Stimulated activated CD8-positive, alpha-beta memory T cell treated with anti-CD3 and anti-CD28 coated beads, Interleukin-12 subunit alpha, Interleukin-12 subunit beta, amount 100 ng/mL, for 4 hours (primary cell): ENCODE results near the gene ITGAE.

Source experiments
- DNase-seq: peaks from one replicate; pipeline ENCODE4 v3.0.0-alpha.2; 2020; ENCODE audit warnings: low read depth

The ITGAE gene

DNA sequence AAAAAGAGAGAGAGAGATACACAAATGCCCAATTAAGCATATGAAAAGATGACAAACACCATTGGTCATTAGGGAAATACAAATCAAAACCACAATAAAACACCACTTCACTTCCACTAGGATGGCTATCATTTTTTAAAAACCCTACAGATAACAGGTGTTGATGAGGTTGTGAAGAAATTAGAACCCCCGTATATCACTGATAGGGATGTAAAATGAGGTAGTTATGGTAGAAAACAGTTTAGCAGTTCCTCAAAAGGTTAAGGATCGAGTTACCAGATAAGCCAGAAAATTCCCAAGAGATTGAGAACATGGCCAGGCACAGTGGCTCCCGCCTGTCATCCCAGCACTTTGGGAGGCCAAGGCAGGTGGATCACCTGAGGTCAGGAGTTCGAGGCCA is 107.8 kb downstream of the ITGAE start:
- no peak for DNase-seq

- DNase-seq: no peak
Observed at GRCh38 chr17:3692346-3692745, 108.6 kb downstream of the ITGAE start.

- DNase-seq: no peak
Observed at GRCh38 chr17:3691617-3692067, 109.3 kb downstream of the ITGAE start.

GRCh38 chr17:3690094-3690715 is 110.8 kb downstream of the ITGAE start:
- no peak for DNase-seq

- DNase-seq: no peak
Observed at GRCh38 chr17:3689262-3690093, 111.5 kb downstream of the ITGAE start.

DNA sequence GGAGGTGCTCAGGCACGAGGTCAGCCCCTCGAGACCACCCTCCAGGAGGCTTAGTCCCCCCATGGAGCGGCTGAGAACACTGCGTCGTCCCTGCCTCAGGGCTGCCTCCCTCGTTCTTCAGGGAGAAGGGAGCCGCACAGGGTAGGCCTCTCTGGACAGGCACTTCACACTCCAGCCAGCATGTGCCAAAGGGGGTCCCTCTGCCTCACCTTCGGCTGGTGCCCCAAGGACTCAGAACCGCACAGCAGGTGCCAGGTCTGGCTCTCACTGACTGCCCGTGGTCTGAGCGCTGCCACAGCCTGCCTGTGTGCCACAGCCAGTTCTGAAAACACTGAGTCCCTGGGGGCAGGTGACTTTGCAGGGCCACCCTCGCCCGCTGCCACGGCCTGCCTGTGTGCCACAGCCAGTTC is 112.1 kb downstream of the ITGAE start:
- no peak for DNase-seq

- no peak for DNase-seq
Observed at GRCh38 chr17:3688027-3688553, 112.9 kb downstream of the ITGAE start.

DNA sequence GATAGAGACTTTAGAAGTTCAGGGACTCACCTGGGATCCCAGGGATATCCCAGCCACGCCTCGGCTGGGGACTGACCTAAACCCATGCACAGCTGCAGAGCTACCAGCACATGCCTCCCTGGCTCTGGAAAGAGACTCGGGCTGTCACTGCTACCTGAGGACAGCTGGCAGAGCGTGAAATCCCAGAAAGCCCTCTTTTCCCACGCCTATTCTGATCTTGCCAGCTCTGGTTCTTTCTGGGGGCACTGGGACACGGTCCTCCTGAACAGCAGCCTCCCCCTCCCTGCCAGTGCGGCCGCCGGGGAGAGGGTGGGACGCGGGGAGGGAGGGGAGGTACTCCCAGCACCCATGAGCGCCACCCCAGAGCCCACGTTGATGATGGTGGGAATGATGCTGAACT is 115.8 kb downstream of the ITGAE start:
- no peak for DNase-seq

DNA sequence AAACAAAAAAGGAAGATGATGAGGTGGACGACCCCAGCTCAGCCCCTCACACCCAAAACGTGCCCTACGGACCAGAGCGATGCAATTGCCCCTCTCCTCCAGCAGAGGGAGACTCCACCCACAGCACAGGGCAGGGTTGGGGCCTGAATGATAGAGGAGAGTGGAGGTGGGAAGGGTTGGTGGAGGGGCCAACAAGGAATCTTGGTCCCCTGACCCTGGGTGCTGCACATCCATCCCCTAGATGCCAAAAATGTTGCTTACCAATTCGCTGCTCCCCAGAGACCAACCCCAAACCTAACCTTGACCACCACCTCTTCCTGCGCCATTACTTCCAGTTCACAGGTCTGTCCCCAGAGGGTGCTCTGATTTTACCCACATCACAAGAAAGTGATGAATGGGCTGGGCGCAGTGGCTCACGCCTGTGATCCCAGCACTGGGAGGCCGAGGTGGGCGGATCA is 117.9 kb downstream of the ITGAE start:
- DNase-seq: peak; percentile 36

GRCh38 chr17:3682033-3682432 is 119.0 kb downstream of the ITGAE start:
- no peak for DNase-seq

DNA sequence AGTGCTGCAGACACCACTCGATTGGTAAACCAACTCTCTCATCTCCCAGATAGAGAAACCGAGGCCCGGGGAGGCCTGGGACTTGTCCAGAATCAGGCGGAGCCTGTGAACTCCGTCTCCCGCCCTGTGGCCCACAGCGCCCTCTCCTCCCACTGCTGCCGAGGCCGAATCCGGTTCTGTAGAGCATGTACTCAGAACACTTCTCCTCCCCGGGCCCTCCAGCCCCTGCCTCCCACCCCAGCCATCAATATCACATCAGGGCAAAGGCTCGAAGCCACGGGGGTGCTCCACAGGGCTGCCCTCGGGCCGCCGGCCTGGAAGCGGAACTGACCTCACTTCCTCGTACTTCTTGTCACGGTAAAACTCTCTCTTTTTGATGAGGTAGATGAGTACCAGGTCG is 119.4 kb downstream of the ITGAE start:
- DNase-seq: no peak

DNA sequence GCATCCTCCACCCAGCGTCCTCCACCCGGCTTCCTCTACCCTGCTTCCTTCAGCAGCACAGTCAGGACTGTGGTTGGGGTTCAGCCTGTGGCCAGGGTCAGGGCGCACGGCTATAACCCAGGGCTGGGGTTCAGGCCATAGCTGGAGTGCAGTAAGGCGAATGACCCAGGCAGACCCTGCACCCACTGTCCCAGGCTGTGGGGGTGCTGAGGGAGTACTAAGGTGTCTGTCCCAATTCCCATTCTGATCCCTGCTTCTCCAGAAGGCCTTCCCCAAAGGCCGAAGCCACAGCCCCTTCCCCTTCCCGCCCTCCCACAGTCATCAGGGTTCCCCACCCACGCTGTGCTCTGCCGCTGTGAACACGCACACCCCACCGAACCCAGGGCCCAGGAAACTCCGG is 119.9 kb downstream of the ITGAE start:
- DNase-seq: no peak

DNA sequence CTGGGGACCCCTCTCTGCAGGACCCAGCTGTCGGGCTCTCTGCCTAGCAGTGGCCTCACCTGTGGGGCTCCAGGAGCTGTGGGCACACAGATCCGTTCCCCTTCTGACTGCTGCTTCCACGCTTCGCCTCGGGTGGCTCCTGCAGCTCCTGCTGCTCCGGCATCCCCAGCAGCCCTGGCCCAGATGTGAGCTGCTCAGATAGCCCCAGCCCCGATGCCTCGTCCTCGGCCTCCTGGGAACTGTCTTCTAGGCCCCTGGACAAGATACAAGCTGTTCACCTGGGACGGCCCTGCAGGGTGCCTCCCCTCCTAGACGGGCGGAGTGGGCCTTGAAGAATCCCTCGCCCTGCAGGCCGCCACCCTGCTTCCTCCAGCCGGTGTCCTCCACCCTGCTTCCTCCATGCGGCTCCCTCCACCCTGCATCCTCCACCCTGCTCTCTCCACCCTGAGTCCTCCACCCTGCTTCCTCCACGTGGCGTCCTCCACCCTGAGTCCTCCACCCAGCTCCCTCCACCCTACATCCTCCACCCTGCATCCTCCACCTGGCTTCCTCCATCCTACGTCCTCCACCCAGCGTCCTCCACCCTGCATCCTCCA is 121.4 kb downstream of the ITGAE start:
- no peak for DNase-seq

DNA sequence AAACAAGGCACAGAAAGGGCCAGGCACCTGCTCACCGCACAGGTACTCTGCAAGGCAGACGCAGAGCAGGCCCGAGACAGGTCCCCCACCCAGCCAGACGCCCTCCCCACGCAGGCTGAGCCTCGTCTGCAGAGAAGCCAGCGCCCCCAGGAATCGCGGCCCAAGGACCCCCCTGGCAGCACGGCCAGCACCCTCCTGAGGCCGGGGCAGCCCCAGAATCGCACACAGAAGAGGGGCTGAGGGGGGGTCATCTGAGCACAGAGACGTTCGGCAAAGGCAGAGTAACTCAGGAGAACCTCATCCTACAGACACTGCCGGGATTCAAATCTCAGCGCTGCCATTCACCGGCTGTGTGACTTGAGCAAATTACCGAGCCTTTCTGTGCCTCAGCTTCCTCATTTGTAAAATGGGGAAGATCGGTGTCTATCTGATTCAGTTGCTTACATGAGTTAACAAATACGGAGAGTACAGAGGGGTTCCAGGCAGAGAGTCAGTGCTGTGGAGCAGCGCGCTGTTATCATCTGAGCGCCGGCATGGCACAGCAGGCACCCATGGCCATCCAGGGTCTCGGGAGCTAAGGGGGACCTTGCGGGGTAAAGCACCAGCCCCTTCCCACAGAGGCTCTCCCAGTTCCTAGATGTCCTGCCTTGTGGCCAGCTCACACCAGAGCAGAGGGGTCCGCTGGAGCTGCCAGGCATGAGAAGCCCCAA is 122.0 kb downstream of the ITGAE start:
- DNase-seq: no peak

DNA sequence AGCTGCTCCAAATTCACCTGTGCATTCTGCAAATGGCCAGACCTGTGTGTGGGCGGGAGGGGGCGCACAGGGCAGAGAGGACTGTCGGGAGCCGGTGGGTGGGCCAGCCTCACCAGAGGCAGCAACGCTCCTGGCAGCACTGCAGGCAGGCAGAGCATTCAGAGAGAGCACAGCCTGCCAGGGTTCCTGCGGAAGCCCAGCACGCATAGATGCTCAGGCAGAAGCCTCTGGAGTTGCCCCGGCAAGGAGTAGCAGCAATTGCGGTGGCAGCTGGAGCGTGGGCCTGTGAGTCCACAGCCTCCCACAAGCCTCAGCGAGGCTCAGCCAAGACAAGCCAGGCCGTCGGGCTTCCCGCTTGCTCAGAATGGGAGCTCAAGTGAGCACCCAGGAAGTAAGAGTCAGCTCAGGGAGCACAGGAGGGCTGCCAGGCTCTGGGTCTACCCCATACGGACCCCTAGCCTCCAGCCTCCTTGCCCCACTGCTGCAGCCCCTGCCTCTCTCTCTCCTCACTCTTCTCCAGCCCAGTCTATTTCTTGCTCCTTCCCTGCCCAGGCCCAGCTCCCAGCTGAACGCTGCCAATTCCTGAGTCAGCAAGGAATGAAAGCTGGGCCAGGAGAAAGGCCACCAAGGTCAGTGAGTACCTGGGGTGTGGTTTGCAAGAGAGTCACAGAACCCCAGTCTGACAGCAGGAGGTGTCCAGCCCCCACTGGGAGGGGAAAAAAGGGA is 122.7 kb downstream of the ITGAE start:
- DNase-seq: no peak

- DNase-seq: no peak
Observed at GRCh38 chr17:3675886-3676285, 125.1 kb downstream of the ITGAE start.

DNA sequence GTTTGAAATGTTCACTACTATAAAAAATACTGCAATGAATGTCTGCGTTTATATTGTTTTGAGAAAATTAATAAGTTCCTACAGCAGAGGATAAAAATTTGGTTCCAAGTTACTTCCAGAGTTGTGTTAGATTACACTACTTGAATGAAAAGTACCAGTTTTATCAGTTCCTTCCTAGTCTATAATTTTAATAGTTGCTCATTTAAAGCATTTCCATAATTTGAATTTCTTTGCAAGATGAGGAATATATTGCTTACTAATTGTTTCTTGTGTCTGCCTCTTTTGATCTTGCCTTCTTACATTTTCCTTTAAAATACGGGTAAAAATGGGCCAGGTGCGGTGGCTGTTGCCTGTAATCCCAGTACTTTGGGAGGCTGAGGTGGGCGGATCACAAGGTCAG is 128.4 kb downstream of the ITGAE start:
- no peak for DNase-seq

DNA sequence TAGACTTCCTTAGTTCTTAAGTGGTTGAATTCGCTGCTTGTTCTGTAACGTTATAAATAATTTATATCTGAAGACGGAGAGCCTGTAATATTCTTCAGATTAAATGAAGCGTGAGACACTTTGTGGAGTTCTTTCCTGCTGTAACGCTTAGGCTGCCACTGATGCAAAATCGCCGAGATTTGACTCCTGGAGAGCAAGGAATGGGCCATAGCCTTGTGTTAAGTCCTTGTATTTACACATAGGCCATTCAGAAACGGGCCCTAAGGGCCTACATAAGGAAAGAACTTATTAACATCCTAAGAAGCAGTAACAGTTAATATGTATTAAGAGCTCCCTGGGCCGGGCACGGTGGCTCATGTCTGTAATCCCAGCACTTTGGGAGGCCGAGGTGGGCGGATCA is 131.4 kb downstream of the ITGAE start:
- no peak for DNase-seq

- no peak for DNase-seq
Observed at GRCh38 chr17:3669085-3669347, 132.0 kb downstream of the ITGAE start.

DNA sequence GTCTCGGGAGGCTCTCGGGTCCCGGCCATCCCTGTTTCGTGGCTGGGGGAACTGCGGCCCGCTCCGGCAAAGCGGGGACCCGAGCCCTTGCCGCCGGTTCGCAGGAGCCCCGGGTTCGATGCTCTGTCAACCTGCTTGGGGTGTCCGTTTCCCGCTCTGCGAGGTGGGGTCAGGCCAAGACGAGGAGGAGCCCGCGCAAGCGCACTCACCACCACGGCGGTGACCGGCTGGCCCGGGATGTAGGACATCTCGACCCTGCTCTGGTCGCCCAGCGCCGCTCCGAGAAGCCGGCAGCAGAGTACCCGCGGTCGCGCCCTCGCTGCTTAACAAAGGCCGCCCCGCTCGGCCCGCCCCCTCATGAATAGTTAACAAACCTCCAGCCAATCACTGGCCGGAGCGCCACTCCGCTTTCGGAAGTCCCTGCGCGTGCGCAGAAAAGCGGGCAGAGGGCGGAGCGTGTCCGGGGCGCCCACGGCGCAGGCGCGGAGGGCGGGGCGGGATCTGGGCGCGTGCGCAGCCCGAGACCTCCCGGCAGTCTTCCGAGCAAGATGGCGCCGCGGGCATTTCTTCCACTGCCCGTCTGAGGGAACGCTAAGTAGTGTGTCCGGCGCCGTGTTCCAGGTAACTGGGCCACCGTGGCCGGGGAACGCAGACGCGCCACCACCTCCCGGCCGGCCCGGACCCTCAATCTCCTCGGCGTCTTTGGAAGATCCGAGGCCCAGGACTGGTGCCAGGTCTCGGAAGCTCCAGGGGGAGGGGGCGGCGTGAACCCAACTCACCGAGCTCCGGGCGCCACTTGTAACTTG is 132.5 kb downstream of the ITGAE start, which contains the start of the genes EMC6 and TAX1BP3:
Gene EMC6, plus strand, starts transcription at position 534 of the 806 bp plus-strand sequence. CDS start 335 bp downstream, outside the sequence.
Gene TAX1BP3, minus strand, starts transcription at position 300 of the 806 bp plus-strand sequence. Its CDS starts 52 bp downstream, at position 248.
- peak; percentile 99 for DNase-seq
